Measurements from ENCODE around the gene IFNL3.
A peak's percentile ranks its signal among the peaks of the same experiment; 100 is the strongest.
"Not testable (repeated sequence)": the region's sequence is repeated elsewhere in the genome, so short reads cannot be mapped to it uniquely, and the experiment has no call there.

The IFNL3 gene

GRCh38 chr19:39248806-39249205 lies 4.0 kb upstream of the IFNL3 start, which contains the start of gene IFNL4:
IFNL4 (minus strand) TSS chr19:39248856.
- H3K36me3 Mint-ChIP-seq (ENCODE audit: low read depth), result no peaks in the 10 kb centered on the region
- TF ChIP-seq, protein P1, sequence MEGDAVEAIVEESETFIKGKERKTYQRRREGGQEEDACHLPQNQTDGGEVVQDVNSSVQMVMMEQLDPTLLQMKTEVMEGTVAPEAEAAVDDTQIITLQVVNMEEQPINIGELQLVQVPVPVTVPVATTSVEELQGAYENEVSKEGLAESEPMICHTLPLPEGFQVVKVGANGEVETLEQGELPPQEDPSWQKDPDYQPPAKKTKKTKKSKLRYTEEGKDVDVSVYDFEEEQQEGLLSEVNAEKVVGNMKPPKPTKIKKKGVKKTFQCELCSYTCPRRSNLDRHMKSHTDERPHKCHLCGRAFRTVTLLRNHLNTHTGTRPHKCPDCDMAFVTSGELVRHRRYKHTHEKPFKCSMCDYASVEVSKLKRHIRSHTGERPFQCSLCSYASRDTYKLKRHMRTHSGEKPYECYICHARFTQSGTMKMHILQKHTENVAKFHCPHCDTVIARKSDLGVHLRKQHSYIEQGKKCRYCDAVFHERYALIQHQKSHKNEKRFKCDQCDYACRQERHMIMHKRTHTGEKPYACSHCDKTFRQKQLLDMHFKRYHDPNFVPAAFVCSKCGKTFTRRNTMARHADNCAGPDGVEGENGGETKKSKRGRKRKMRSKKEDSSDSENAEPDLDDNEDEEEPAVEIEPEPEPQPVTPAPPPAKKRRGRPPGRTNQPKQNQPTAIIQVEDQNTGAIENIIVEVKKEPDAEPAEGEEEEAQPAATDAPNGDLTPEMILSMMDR (IDR thresholded peaks at IDR 0.05; ENCODE audit: unreplicated experiment in 3 of 3), result no peak
- peaks cover 74% of the 10 kb centered on the region for H3K27me3 Mint-ChIP-seq (ENCODE audit: low read depth)
- no peaks in the 10 kb centered on the region for H3K4me1 Mint-ChIP-seq
- no peaks in the 10 kb centered on the region for H3K9me3 Mint-ChIP-seq
- no peak within 1 kb of the TSS for H3K27ac Mint-ChIP-seq
- H3K4me3 Mint-ChIP-seq, result peak within 1 kb of the TSS; percentile 9 to 44 (median 30)

DNA sequence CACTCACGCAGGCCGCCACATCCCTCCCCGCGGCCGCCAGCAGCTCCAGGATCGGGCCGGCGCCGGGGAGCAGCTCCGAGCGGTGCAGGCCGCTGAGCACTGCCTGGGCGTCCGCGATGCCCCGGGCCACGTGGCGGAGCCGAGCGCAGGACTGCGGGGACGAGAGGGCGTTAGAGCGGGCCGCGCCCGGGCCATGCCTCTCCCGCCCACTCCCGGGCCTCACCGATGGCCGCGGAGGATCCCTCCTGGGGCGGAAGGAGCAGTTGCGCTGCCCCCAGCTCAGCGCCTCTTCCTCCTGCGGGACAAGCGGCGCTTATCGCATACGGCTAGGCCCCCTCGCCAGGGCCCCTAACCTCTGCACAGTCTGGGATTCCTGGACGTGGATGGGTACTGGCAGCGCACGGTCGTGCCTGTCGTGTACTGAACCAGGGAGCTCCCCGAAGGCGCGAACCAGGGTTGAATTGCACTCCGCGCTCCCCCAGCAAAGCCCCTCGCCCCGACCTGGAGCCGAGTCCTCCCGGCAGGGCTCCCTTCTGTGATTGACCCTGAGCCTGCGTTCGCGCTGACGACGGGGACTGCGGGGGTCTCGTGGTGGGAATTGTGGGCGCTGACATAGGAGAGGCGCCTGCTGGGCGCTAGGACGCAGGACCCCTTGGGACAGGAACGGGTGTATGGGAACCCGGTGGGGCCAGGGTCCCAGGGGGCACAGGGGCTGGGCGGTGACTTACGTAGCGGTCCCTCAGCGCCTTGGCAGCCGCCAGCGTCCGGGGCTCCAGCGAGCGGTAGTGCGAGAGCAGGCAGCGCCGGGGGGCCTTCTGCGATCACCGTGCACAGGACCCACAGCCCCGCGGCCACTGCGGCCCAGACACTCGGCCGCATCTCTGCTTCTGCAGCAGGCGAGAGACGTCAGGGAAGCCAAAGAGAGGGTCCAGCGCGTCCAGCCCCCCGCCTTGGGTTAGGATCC lies 3.2 kb upstream of the IFNL3 start:
- TF ChIP-seq, protein P1 (IDR thresholded peaks at IDR 0.05; ENCODE audit: unreplicated experiment in 3 of 3), result no peak
- no peaks in the 10 kb centered on the region for H3K9me3 Mint-ChIP-seq
- no peaks in the 10 kb centered on the region for H3K36me3 Mint-ChIP-seq (ENCODE audit: low read depth)
- no peaks in the 10 kb centered on the region for H3K4me1 Mint-ChIP-seq
- no peak overlapping the region for H3K27ac Mint-ChIP-seq
- no peak overlapping the region for H3K4me3 Mint-ChIP-seq
- H3K27me3 Mint-ChIP-seq (ENCODE audit: low read depth), result peaks cover 72% of the 10 kb centered on the region

GRCh38 chr19:39246951-39247669 lies 2.3 kb upstream of the IFNL3 start:
- H3K4me3 Mint-ChIP-seq, result peak overlapping the region in 2 of 3 experiments; percentile 23 to 26
- no peaks in the 10 kb centered on the region for H3K4me1 Mint-ChIP-seq
- H3K27ac Mint-ChIP-seq, result no peak overlapping the region
- no peaks in the 10 kb centered on the region for H3K36me3 Mint-ChIP-seq (ENCODE audit: low read depth)
- no peaks in the 10 kb centered on the region for H3K9me3 Mint-ChIP-seq
- H3K27me3 Mint-ChIP-seq (ENCODE audit: low read depth), result peaks cover 63% of the 10 kb centered on the region
- TF ChIP-seq, protein P1 (IDR thresholded peaks at IDR 0.05; ENCODE audit: unreplicated experiment in 3 of 3), result no peak

DNA sequence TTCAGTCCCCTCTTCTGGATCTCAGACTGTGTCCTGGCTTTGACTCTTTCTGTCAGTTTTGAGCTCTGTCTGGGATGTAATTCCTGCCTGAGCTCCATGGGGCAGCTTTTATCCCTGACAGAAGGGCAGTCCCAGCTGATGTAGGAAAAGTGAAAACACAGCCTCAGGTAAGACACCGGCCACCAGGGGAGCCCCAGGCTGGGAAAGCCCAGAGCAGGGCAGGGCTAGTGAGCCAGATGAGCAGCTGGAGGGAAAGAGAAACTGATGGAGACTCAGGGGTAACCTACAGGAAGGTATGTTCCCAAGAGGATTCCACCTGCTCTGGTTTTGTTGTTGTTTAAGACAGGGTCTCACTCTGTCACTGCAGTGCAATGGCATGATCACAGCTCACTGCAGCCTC lies 360 bp upstream of the IFNL3 start:
- H3K27me3 Mint-ChIP-seq (ENCODE audit: low read depth), result peaks cover 56% of the 10 kb centered on the region
- not testable (repeated sequence) for H3K4me3 Mint-ChIP-seq

DNA sequence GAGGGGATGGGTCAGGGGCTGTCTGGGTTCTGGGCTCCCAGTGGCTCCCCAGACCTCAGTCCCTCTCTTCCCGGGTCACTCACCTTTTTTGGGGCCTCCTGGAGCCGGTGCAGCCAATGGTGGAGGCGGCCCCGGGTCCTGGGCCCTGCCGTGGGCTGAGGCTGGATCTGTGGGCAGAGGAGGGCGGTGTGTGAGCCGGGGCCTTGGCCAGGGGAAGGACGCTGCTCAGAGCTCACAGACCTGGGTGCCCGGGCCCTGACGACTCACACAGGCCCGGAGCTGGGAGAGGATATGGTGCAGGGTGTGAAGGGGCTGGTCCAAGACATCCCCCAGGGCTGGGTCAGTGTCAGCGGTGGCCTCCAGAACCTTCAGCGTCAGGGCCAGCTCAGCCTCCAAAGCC lies 1.1 kb downstream of the IFNL3 start:
- H3K9me3 Mint-ChIP-seq; H3K27ac Mint-ChIP-seq; H3K4me3 Mint-ChIP-seq; H3K36me3 Mint-ChIP-seq (ENCODE audit: low read depth); H3K4me1 Mint-ChIP-seq: not testable (repeated sequence)
- peaks cover 50% of the 10 kb centered on the region for H3K27me3 Mint-ChIP-seq (ENCODE audit: low read depth)

More for the DNA sequence above, 360 bp upstream of the IFNL3 start:
- not testable (repeated sequence) for H3K36me3 Mint-ChIP-seq (ENCODE audit: low read depth); H3K9me3 Mint-ChIP-seq; H3K27ac Mint-ChIP-seq; H3K4me1 Mint-ChIP-seq

GRCh38 chr19:39240421-39240820 lies 4.4 kb downstream of the IFNL3 start:
- Mint-ChIP-seq H3K9me3 (no peaks in the 10 kb centered on the region), H3K27ac (no peak overlapping the region), H3K36me3 (ENCODE audit: low read depth) (no peaks in the 10 kb centered on the region), H3K4me3 (no peak overlapping the region), H3K27me3 (ENCODE audit: low read depth) (peaks cover 37% of the 10 kb centered on the region), H3K4me1 (no peaks in the 10 kb centered on the region)
- TF ChIP-seq, protein P1 (IDR thresholded peaks at IDR 0.05; ENCODE audit: unreplicated experiment in 3 of 3), result no peak
